ENCODE results near the gene PADI3. TPM values are rescaled to one million over a fixed set of nuclear protein-coding genes. Genes with fewer than 3 reads are reported as not detected.

The PADI3 gene
- polyA plus RNA-seq, 1 of the 3 experiments (the other 2 are of a cell fraction) = 0.30 TPM

GRCh38 chr1:17228619-17229018 is 20.3 kb upstream of the PADI3 start (continued):
- TF ChIP-seq PBX3 (IDR thresholded peaks at IDR 0.05) = no peak
- TF ChIP-seq RXRA (IDR thresholded peaks at IDR 0.05; ENCODE audit: borderline replicate concordance, low read depth) = no peak
- TF ChIP-seq, protein P1, sequence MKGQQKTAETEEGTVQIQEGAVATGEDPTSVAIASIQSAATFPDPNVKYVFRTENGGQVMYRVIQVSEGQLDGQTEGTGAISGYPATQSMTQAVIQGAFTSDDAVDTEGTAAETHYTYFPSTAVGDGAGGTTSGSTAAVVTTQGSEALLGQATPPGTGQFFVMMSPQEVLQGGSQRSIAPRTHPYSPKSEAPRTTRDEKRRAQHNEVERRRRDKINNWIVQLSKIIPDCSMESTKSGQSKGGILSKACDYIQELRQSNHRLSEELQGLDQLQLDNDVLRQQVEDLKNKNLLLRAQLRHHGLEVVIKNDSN (IDR thresholded peaks at IDR 0.05; ENCODE audit: borderline replicate concordance, low read depth) = no peak
- no peak for TF ChIP-seq FOXJ3 (CRISPR knock-in tag; IDR thresholded peaks at IDR 0.05)
- TF ChIP-seq MXI1 (IDR thresholded peaks at IDR 0.05; ENCODE audit: low read depth, low read length) = no peak
- TF ChIP-seq TEAD4 (IDR thresholded peaks at IDR 0.05; ENCODE audit: borderline replicate concordance, insufficient read depth) = no peak
- no peak for TF ChIP-seq CHD2 (IDR thresholded peaks at IDR 0.05; ENCODE audit: low read length, partially characterized antibody)
- TF ChIP-seq FOXM1 (IDR thresholded peaks at IDR 0.05; ENCODE audit: low read depth) = no peak
- no peak for TF ChIP-seq NFIC (IDR thresholded peaks at IDR 0.05; ENCODE audit: borderline replicate concordance)
- no peak for TF ChIP-seq NRF1 (IDR thresholded peaks at IDR 0.05; ENCODE audit: low read depth, low read length)

GRCh38 chr1:17229379-17229778 is 19.5 kb upstream of the PADI3 start:
- Histone ChIP-seq H3K79me2 (ENCODE audit: insufficient read depth) (no peaks in the 10 kb centered on the region), H3K9me2 (no peaks in the 10 kb centered on the region), H3K9me3 (no peaks in the 10 kb centered on the region), H3F3A (replicated peaks; ENCODE audit: insufficient read depth) (peaks cover 13% of the 10 kb centered on the region), H3K4me1 (ENCODE audit: control insufficient read depth in 1 of 2, insufficient read depth in 2 of 2, low read depth in 1 of 2, low read length in 1 of 2) (peaks cover 10 to 25% of the 10 kb centered on the region in 2 experiments; a peak in 2 of 4 replicates), H3K9ac (no peak overlapping the region), H3K27me3 (ENCODE audit: insufficient read depth) (no peaks in the 10 kb centered on the region), H3K4me3 (ENCODE audit: low read depth in 2 of 2, low read length in 1 of 2) (no peak overlapping the region), H4K20me1 (ENCODE audit: insufficient read depth) (no peaks in the 10 kb centered on the region), H3K4me2 (no peak overlapping the region), H2AFZ (ENCODE audit: low read depth) (no peak overlapping the region), H3K27ac (ENCODE audit: low read depth in 2 of 2, low read length in 1 of 2) (no peak overlapping the region), H3K36me3 (replicated peaks in 1 of 2; ENCODE audit: control insufficient read depth in 1 of 2, insufficient read depth in 2 of 2, low read length in 1 of 2) (no peaks in the 10 kb centered on the region)
- ChIA-PET CTCF (interaction anchor here (1.4 kb wide), 2 partner anchors 10 to 104 kb away, joined by 3 to 7 read pairs; no protein-coding TSS in a partner anchor), POLR2A (no interaction called here)
- no peak for TF ChIP-seq RAD21 (IDR thresholded peaks at IDR 0.05; ENCODE audit: low read length)
- TF ChIP-seq SMC3 (IDR thresholded peaks at IDR 0.05; ENCODE audit: low read depth, low read length) = no peak
- TF ChIP-seq, protein P1 (IDR thresholded peaks at IDR 0.05; ENCODE audit: borderline replicate concordance, low read depth) = no peak
- TF ChIP-seq GATA2 (CRISPR knock-in tag; IDR thresholded peaks at IDR 0.05) = no peak
- no peak for TF ChIP-seq FOXM1 (IDR thresholded peaks at IDR 0.05; ENCODE audit: low read depth)
- no peak for TF ChIP-seq EP300 (IDR thresholded peaks at IDR 0.05; ENCODE audit: borderline replicate concordance in 1 of 2, low read depth in 1 of 2, low read length in 1 of 2)
- TF ChIP-seq JUND (IDR thresholded peaks at IDR 0.05) = no peak
- no peak for TF ChIP-seq ELF1 (IDR thresholded peaks at IDR 0.05)
- no peak for TF ChIP-seq NRF1 (IDR thresholded peaks at IDR 0.05; ENCODE audit: low read depth, low read length)
- TF ChIP-seq ZBTB33 (IDR thresholded peaks at IDR 0.05; ENCODE audit: borderline replicate concordance, low read depth) = no peak
- TF ChIP-seq YY1 (IDR thresholded peaks at IDR 0.05; ENCODE audit: low read depth) = no peak
- no peak for TF ChIP-seq FOSL2 (IDR thresholded peaks at IDR 0.05; ENCODE audit: borderline replicate concordance, low read depth)
- WGBS (ENCODE audit: low lambda C conversion rate) = 73% methylated on average over 6 of the region's 6 CpGs
- DNase-seq = no peak
